Tibial nerve (tissue), 4 donors: ENCODE measurements around the gene COL27A1. TPM values are rescaled to one million over a fixed set of nuclear protein-coding genes. Genes with fewer than 3 reads are reported as not detected.

Experiments used
- DNase-seq, 2 donors: peaks; one replicate each; pipeline ENCODE4 v3.0.0-alpha.2; 2019; ENCODE audit warnings: low spot score in 2 of 2
- H3K27ac ChIP-seq, 4 donors: fragments of 200-600 bp; sonication (generic) in 3 of 4; one replicate each; pipeline ENCODE4 v1.5.1; 2017 to 2019; ENCODE audit warnings: mild to moderate bottlenecking in 1 of 4
- H3K27me3 ChIP-seq, 2 donors: fragments of 200-600 bp; sonication (generic) in 1 of 2; one replicate each; pipeline versions ENCODE4 v1.5.1 to v1.6.0; 2017 to 2019
- H3K36me3 ChIP-seq, 3 donors: fragments of 200-600 bp; sonication (generic); one replicate each; pipeline ENCODE4 v1.5.1; 2018 to 2019
- H3K4me1 ChIP-seq, 4 donors: fragments of 200-600 bp; sonication (generic) in 3 of 4; one replicate each; pipeline ENCODE4 v1.5.1; 2017 to 2019
- H3K4me3 ChIP-seq, 4 donors: fragments of 200-600 bp; sonication (generic) in 3 of 4; one replicate each; pipeline ENCODE4 v1.5.1; 2017 to 2019; ENCODE audit warnings: mild to moderate bottlenecking in 1 of 4, moderate library complexity in 1 of 4
- H3K9me3 ChIP-seq, 4 donors: fragments of 200-600 bp; sonication (generic) in 3 of 4; one replicate each; pipeline ENCODE4 v1.5.1; 2017 to 2019
- CTCF ChIP-seq, 5 experiments: fragments of 200-600 bp in 3 of 5; fragments of 450-650 bp in 2 of 5; sonication (generic) in 3 of 5; IDR thresholded peaks; one replicate each; pipeline ENCODE4 v1.5.1; 2016 to 2019; ENCODE audit warnings: antibody characterized with exemption in 5 of 5, mild to moderate bottlenecking in 3 of 5, moderate library complexity in 2 of 5
- EP300 ChIP-seq, 2 donors: sonication (generic); formaldehyde crosslinking; IDR thresholded peaks; one replicate each; pipeline ENCODE4 v1.6.1; 2017; ENCODE audit warnings: antibody characterized with exemption in 2 of 2, mild to moderate bottlenecking in 1 of 2
- POLR2A ChIP-seq, 2 donors: fragments of 450-650 bp; IDR thresholded peaks; one replicate each; pipeline ENCODE4 v1.6.1; 2017; ENCODE audit warnings: antibody characterized with exemption in 2 of 2, mild to moderate bottlenecking in 2 of 2, moderate library complexity in 2 of 2
- WGBS, 2 donors: methylation state at CpG; one replicate each; pipeline ENCODE4 v1.1.5; 2018; 5-methylcytosine and 5-hydroxymethylcytosine counted together
- total RNA-seq, 4 donors: library from RNA; depleted of rRNA; stranded (reverse); fragments of >200 nt; gene quantifications; one replicate each; pipeline ENCODE4 v1.1.0, GENCODE V29; 2016

COL27A1 gene
- total RNA-seq, 4 donors from 2014 or later, result 14.9 to 55.8 (median 27.7) TPM

DNA sequence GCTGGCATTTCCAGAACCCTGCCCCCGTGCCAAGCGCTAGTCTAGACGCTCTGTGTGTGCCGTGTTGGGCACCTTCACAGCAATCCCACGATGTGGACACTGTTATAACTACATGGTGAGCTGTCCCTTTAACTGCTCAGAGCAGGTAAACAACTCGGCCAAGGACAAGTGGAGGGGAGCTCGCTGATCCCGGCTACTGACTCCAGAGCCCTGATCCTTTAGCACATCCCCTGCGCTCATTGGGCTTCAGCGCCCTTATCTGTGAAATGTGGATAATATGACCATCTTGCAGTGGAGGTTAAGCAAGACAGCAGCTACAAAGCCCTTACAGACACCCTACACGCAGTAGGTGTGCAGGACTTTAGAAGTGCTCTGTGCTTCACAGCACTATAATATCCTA lies 190.8 kb downstream of the COL27A1 start:
- H3K4me3 ChIP-seq, result no peak overlapping the region
- H3K9me3 ChIP-seq, result no peaks in the 10 kb centered on the region
- DNase-seq, result no peak
- TF ChIP-seq EP300 (IDR thresholded peaks at IDR 0.05) (no peak), CTCF (IDR thresholded peaks at IDR 0.05) (no peak), POLR2A (IDR thresholded peaks at IDR 0.05) (no peak)
- no peak overlapping the region for H3K27ac ChIP-seq
- no peaks in the 10 kb centered on the region for H3K27me3 ChIP-seq
- peaks cover 0 to 99% (median 70%) of the 10 kb centered on the region in 3 donors for H3K36me3 ChIP-seq
- H3K4me1 ChIP-seq, result peaks cover 0 to 23% (median 8%) of the 10 kb centered on the region in 4 donors
- 87 to 91% methylated on average over 11 of the region's 11 CpGs for WGBS, 2 donors

GRCh38 chr9:114347675-114348074 lies 192.3 kb downstream of the COL27A1 start:
- Histone ChIP-seq H3K27ac (no peak overlapping the region), H3K36me3 (peaks cover 0 to 93% (median 67%) of the 10 kb centered on the region in 3 donors), H3K27me3 (no peaks in the 10 kb centered on the region), H3K4me3 (no peak overlapping the region), H3K4me1 (peaks cover 0 to 32% (median 8%) of the 10 kb centered on the region in 4 donors), H3K9me3 (no peaks in the 10 kb centered on the region)
- no peak for TF ChIP-seq POLR2A (IDR thresholded peaks at IDR 0.05)
- TF ChIP-seq EP300 (IDR thresholded peaks at IDR 0.05), result no peak
- no peak for TF ChIP-seq CTCF (IDR thresholded peaks at IDR 0.05)
- 69 to 78% methylated on average over 13 to 15 of the region's 15 CpGs for WGBS, 2 donors
- no peak for DNase-seq

- Histone ChIP-seq H3K4me3 (no peak overlapping the region), H3K9me3 (no peaks in the 10 kb centered on the region), H3K27me3 (no peaks in the 10 kb centered on the region), H3K36me3 (peaks cover 0 to 91% (median 62%) of the 10 kb centered on the region in 3 donors), H3K27ac (peak overlapping the region; percentile 27 to 72 (median 66)), H3K4me1 (peaks cover 0 to 32% (median 8%) of the 10 kb centered on the region in 4 donors)
- WGBS, 2 donors, result 73 to 80% methylated on average over 12 of the region's 12 CpGs
- DNase-seq, result no peak
- TF ChIP-seq POLR2A (IDR thresholded peaks at IDR 0.05) (no peak), CTCF (IDR thresholded peaks at IDR 0.05) (no peak), EP300 (IDR thresholded peaks at IDR 0.05) (no peak)
Observed at GRCh38 chr9:114348261-114348905, 193.0 kb downstream of the COL27A1 start.

DNA sequence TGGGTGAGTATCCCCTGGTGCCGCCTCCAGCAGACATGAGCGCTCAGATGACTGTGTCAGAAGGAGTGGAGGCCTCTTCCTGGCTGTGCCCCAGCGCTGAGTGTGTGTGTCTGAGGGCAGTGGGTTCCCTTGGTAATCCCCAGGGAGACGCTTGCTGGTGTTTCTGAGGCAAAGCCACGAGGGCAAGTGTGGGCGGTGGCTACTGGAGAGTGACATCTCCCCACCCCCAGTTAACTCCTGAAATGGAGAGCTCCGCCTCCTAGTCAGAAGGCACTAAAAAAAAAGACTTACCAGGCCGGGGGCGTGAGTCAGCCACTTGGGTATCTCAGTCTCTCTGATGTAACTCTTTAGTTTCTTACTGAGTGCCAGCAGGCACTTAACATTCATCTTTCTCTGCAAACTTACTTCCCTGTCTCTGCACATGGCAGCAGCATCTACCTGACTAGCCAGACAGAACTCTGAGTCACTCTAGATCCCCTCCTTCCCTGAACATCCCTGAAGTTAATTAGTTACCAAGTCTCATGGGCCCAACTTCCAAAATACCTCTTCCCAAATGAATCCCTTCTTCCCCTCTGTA lies 193.7 kb downstream of the COL27A1 start:
- no peak overlapping the region for H3K4me3 ChIP-seq
- peaks cover 0 to 88% (median 59%) of the 10 kb centered on the region in 3 donors for H3K36me3 ChIP-seq
- H3K27me3 ChIP-seq, result no peaks in the 10 kb centered on the region
- H3K4me1 ChIP-seq, result peaks cover 0 to 32% (median 8%) of the 10 kb centered on the region in 4 donors
- TF ChIP-seq EP300 (IDR thresholded peaks at IDR 0.05) (peak in 1 of 2 donors; percentile 51), CTCF (IDR thresholded peaks at IDR 0.05) (no peak)
- no peaks in the 10 kb centered on the region for H3K9me3 ChIP-seq
- peak overlapping the region; percentile 27 to 72 (median 66) for H3K27ac ChIP-seq
- peak; percentile 46 to 63 for DNase-seq
- WGBS, 2 donors, result 25 to 27% methylated on average over 9 of the region's 9 CpGs
